ENCODE measurements around the gene CNPY1. TPM values are rescaled to one million over a fixed set of nuclear protein-coding genes. Genes with fewer than 3 reads are reported as not detected.

CNPY1 gene
- total and polyA plus RNA-seq, 2 experiments from 2014 or later, result 0.15 TPM; not detected in 1

- Histone ChIP-seq H3K27me3 (peaks cover 97% of the 10 kb centered on the region), H3K4me1 (ENCODE audit: low read depth) (no peaks in the 10 kb centered on the region), H3K9me3 (ENCODE audit: low read depth) (no peaks in the 10 kb centered on the region), H3K27ac (no peak overlapping the region), H3K36me3 (no peaks in the 10 kb centered on the region), H3K4me3 (peak overlapping the region; percentile 16)
- DNase-seq (ENCODE audit: low read depth in 1 of 2, low spot score in 1 of 2), result no peak
- no peak for TF ChIP-seq CTCF (IDR thresholded peaks at IDR 0.05; ENCODE audit: low read depth, low read length)
Observed at GRCh38 chr7:155454183-155455112, 91.9 kb downstream of the CNPY1 start.

GRCh38 chr7:155453296-155454182 lies 92.8 kb downstream of the CNPY1 start:
- Histone ChIP-seq H3K4me3 (peak overlapping the region; percentile 2), H3K27me3 (peaks cover 97% of the 10 kb centered on the region), H3K36me3 (no peaks in the 10 kb centered on the region), H3K4me1 (ENCODE audit: low read depth) (no peaks in the 10 kb centered on the region), H3K27ac (no peak overlapping the region), H3K9me3 (ENCODE audit: low read depth) (no peaks in the 10 kb centered on the region)
- no peak for TF ChIP-seq CTCF (IDR thresholded peaks at IDR 0.05; ENCODE audit: low read depth, low read length)
- no peak for DNase-seq (ENCODE audit: low read depth in 1 of 2, low spot score in 1 of 2)

- H3K4me3 ChIP-seq, result no peak overlapping the region
- no peaks in the 10 kb centered on the region for H3K36me3 ChIP-seq
- no peak overlapping the region for H3K27ac ChIP-seq
- TF ChIP-seq CTCF (IDR thresholded peaks at IDR 0.05; ENCODE audit: low read depth, low read length), result no peak
- no peaks in the 10 kb centered on the region for H3K4me1 ChIP-seq (ENCODE audit: low read depth)
- H3K9me3 ChIP-seq (ENCODE audit: low read depth), result no peaks in the 10 kb centered on the region
- no peak for DNase-seq (ENCODE audit: low read depth in 1 of 2, low spot score in 1 of 2)
- peaks cover 98% of the 10 kb centered on the region for H3K27me3 ChIP-seq
Observed at GRCh38 chr7:155452505-155453295, 93.7 kb downstream of the CNPY1 start.

- Histone ChIP-seq H3K27ac (no peak overlapping the region), H3K9me3 (ENCODE audit: low read depth) (no peaks in the 10 kb centered on the region), H3K4me1 (ENCODE audit: low read depth) (no peaks in the 10 kb centered on the region), H3K27me3 (peaks cover 100% of the 10 kb centered on the region), H3K36me3 (no peaks in the 10 kb centered on the region), H3K4me3 (no peak overlapping the region)
- no peak for DNase-seq (ENCODE audit: low read depth in 1 of 2, low spot score in 1 of 2)
- TF ChIP-seq CTCF (IDR thresholded peaks at IDR 0.05; ENCODE audit: low read depth, low read length), result no peak
Observed at GRCh38 chr7:155451840-155452239, 94.5 kb downstream of the CNPY1 start.

Other genes starting within 250 kb of the CNPY1 start
- 76.3 and 221 TPM in 2 replicates for gene INSIG1, start 248.7 kb downstream of the CNPY1 start, total RNA-seq
- 37.2 and 103 TPM in 2 replicates for gene INSIG1, start 248.7 kb downstream of the CNPY1 start, polyA plus RNA-seq
- gene EN2, start 88.4 kb downstream of the CNPY1 start, total RNA-seq, result not detected in 2 replicates
- not detected in 2 replicates for gene EN2, start 88.4 kb downstream of the CNPY1 start, polyA plus RNA-seq
- 19.6 and 51.1 TPM in 2 replicates for gene RBM33, start 98.1 kb upstream of the CNPY1 start, total RNA-seq
- gene RBM33, start 98.1 kb upstream of the CNPY1 start, polyA plus RNA-seq, result 53.5 and 76.3 TPM in 2 replicates

Measured in cardiac muscle cell (in vitro differentiated cells and primary cell).